GM23338 (cell line): ENCODE results near the gene ZBTB20. TPM values are rescaled to one million over a fixed set of nuclear protein-coding genes. Genes with fewer than 3 reads are reported as not detected.

Source experiments
- ATAC-seq: fragments of 200-7000 bp; cut with Tn5 transposase; 3 replicates; pipeline ENCODE4 v1.9.1; 2020
- DNase-seq: peaks from one replicate; pipeline ENCODE4 v3.0.0-alpha.2; 2015; ENCODE audit warnings: low spot score
- H2AFZ ChIP-seq: fragments of 200-600 bp; sonication (generic); 2 replicates; pipeline ENCODE4 v1.8.0; 2016; ENCODE audit warnings: antibody characterized with exemption, mild to moderate bottlenecking, moderate library complexity
- H3F3A ChIP-seq: fragments of 200-600 bp; sonication (generic); replicated peaks from 2 replicates; pipeline ENCODE4 v1.8.0; 2017; ENCODE audit warnings: antibody characterized with exemption, mixed run types, low read depth
- H3K27ac ChIP-seq: fragments of 200-600 bp; sonication (generic); 2 replicates; pipeline ENCODE4 v1.6.1; 2016; ENCODE audit warnings: low read depth
- H3K27me3 ChIP-seq: fragments of 200-600 bp; sonication (generic); 2 replicates; pipeline ENCODE4 v1.8.0; 2016; ENCODE audit warnings: mild to moderate bottlenecking, mixed run types, moderate library complexity; ENCODE audit not compliant: insufficient read depth
- H3K36me3 ChIP-seq: fragments of 200-600 bp; sonication (generic); 2 replicates; pipeline ENCODE4 v1.8.0; 2016; ENCODE audit warnings: mild to moderate bottlenecking; ENCODE audit not compliant: insufficient read depth
- H3K4me1 ChIP-seq: fragments of 200-600 bp; sonication (generic); 2 replicates; pipeline ENCODE4 v1.8.0; 2016; ENCODE audit warnings: mild to moderate bottlenecking, moderate library complexity; ENCODE audit not compliant: insufficient read depth
- H3K4me2 ChIP-seq: fragments of 200-600 bp; sonication (generic); 2 replicates; pipeline ENCODE4 v1.7.1; 2017; ENCODE audit warnings: mixed run types
- H3K4me3 ChIP-seq: fragments of 200-600 bp; sonication (generic); 2 replicates; pipeline ENCODE4 v1.6.1; 2016; ENCODE audit warnings: mixed run types
- H3K79me2 ChIP-seq: fragments of 200-600 bp; sonication (generic); replicated peaks from 2 replicates; pipeline ENCODE4 v1.8.0; 2017; ENCODE audit warnings: mild to moderate bottlenecking; ENCODE audit not compliant: insufficient read depth
- H3K9me2 ChIP-seq: fragments of 200-600 bp; sonication (generic); 2 replicates; pipeline ENCODE4 v1.8.0; 2017; ENCODE audit not compliant: insufficient read depth
- H4K20me1 ChIP-seq: fragments of 200-600 bp; sonication (generic); replicated peaks from 2 replicates; pipeline ENCODE4 v1.8.0; 2017; ENCODE audit warnings: mild to moderate bottlenecking; ENCODE audit not compliant: insufficient read depth
- H3K27ac Mint-ChIP-seq: 2 replicates; pipeline ENCODE4 v1.8.0; 2020; ENCODE audit warnings: inconsistent platforms, mild to moderate bottlenecking, moderate library complexity, mixed read lengths
- H3K27me3 Mint-ChIP-seq: 3 replicates; pipeline ENCODE4 v1.8.0; 2022; ENCODE audit warnings: low read depth, mild to moderate bottlenecking, moderate library complexity, mixed read lengths, inconsistent platforms; ENCODE audit not compliant: insufficient read depth, poor library complexity
- H3K36me3 Mint-ChIP-seq: 3 replicates; pipeline ENCODE4 v1.8.0; 2021; ENCODE audit warnings: low read depth, mild to moderate bottlenecking, inconsistent platforms, moderate library complexity, mixed read lengths
- H3K4me1 Mint-ChIP-seq: 3 replicates; pipeline ENCODE4 v1.8.0; 2020; ENCODE audit warnings: mild to moderate bottlenecking, inconsistent platforms, mixed read lengths
- H3K4me3 Mint-ChIP-seq: 3 replicates; pipeline ENCODE4 v1.8.0; 2021; ENCODE audit warnings: moderate library complexity, mild to moderate bottlenecking, inconsistent platforms, mixed read lengths
- H3K9me3 Mint-ChIP-seq: 3 replicates; pipeline ENCODE4 v1.8.0; 2020; ENCODE audit warnings: moderate library complexity, mild to moderate bottlenecking, inconsistent platforms, mixed read lengths
- CREB1 ChIP-seq: fragments of 250-450 bp; sonication (Bioruptor Pico); IDR thresholded peaks from 2 replicates; pipeline ENCODE4 v1.5.0; 2020; ENCODE audit warnings: low read depth, mild to moderate bottlenecking, moderate library complexity
- EZH2 ChIP-seq: fragments of 200-600 bp; sonication (generic); IDR thresholded peaks from one replicate; pipeline ENCODE4 v1.8.0; 2017; ENCODE audit warnings: antibody characterized with exemption, mild to moderate bottlenecking, low read depth; ENCODE audit not compliant: unreplicated experiment
- EZH2phosphoT487 ChIP-seq: fragments of 200-600 bp; sonication (generic); IDR thresholded peaks from one replicate; pipeline ENCODE4 v1.8.1; 2018; ENCODE audit warnings: antibody characterized with exemption; ENCODE audit not compliant: unreplicated experiment
- JUNB ChIP-seq: IDR thresholded peaks from one replicate; pipeline ENCODE4 v1.6.1; 2016; ENCODE audit warnings: antibody characterized with exemption; ENCODE audit not compliant: unreplicated experiment
- NANOG ChIP-seq: IDR thresholded peaks from 2 replicates; pipeline ENCODE4 v1.6.1; 2016; ENCODE audit warnings: antibody characterized with exemption, borderline replicate concordance
- POLR2AphosphoS5 ChIP-seq: IDR thresholded peaks from 2 replicates; pipeline ENCODE4 v1.6.1; 2016; ENCODE audit warnings: antibody characterized with exemption, low read depth
- STAT1 ChIP-seq: IDR thresholded peaks from one replicate; pipeline ENCODE4 v1.6.1; 2016; ENCODE audit warnings: antibody characterized with exemption; ENCODE audit not compliant: unreplicated experiment
- ZNF114 ChIP-seq: fragments of 250-450 bp; sonication (Bioruptor Pico); IDR thresholded peaks from 2 replicates; pipeline ENCODE4 v1.5.0; 2020; ENCODE audit warnings: mild to moderate bottlenecking, moderate library complexity
- ZNF331 ChIP-seq: fragments of 250-450 bp; sonication (Bioruptor Pico); IDR thresholded peaks from 2 replicates; pipeline ENCODE4 v1.5.0; 2020; ENCODE audit warnings: low read depth, mild to moderate bottlenecking, moderate library complexity
- polyA plus RNA-seq: library from polyadenylated mRNA; unstranded; fragments of >200 nt; fragmentation: Nextera tagmentation; extraction: Ambion mirVana; gene quantifications from 2 replicates; pipeline ENCODE4 v1.2.1, GENCODE V29; 2016
- total RNA-seq: library from RNA; depleted of rRNA; stranded (reverse); fragments of >200 nt; shearing (Covaris generic); gene quantifications from 2 replicates; pipeline ENCODE4 v1.2.3, GENCODE V29; 2014
- TF ChIP-seq, protein P1 (sequence below): IDR thresholded peaks from one replicate; pipeline ENCODE4 v1.6.1; 2018; ENCODE audit warnings: antibody characterized with exemption; ENCODE audit not compliant: unreplicated experiment
- TF ChIP-seq, protein P2 (sequence below): IDR thresholded peaks from 2 replicates; pipeline ENCODE4 v1.6.1; 2016; ENCODE audit warnings: antibody characterized with exemption
- TF ChIP-seq, protein P3 (sequence below): fragments of 250-450 bp; sonication (Bioruptor Pico); IDR thresholded peaks from 2 replicates; pipeline ENCODE4 v1.5.0; 2020; ENCODE audit warnings: mild to moderate bottlenecking, moderate library complexity
- TF ChIP-seq, protein P4 (sequence below), 2 experiments: fragments of 200-600 bp in 1 of 2; sonication (generic) in 1 of 2; conservative IDR thresholded peaks; 2 replicates each; pipeline versions ENCODE4 v1.5.1 to v1.6.1; 2016 to 2017; ENCODE audit warnings: antibody characterized with exemption in 2 of 2, low read depth in 2 of 2, mild to moderate bottlenecking in 2 of 2, moderate library complexity in 1 of 2

Gene ZBTB20
- total and polyA plus RNA-seq, 2 experiments from 2014 or later = 2.0 to 3.3 TPM

DNA sequence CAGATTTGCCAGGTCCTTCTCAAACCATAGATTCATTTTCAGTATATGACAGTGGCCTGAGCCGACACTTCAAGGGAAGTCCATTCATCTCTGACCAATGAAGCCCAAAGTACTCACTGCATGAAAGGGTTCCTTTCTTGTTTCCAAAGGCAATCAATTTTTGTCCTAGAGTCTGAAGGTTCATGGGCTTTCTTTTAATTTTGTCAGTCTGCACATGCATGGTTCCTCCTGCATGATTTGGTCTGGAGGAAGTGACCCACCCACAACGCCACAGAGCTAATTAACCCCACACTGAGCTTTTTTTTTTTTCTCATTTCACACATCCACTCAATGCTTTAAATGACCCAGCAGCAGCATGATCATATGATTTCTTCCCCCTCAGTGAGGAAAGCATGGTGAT lies 636.9 kb downstream of the ZBTB20 start:
- Mint-ChIP-seq H3K9me3 (no peaks in the 10 kb centered on the region), H3K27ac (no peak overlapping the region), H3K4me3 (no peak overlapping the region), H3K27me3 (no peaks in the 10 kb centered on the region), H3K4me1 (peaks cover 12% of the 10 kb centered on the region), H3K36me3 (no peaks in the 10 kb centered on the region)
- ATAC-seq = no peak
- Histone ChIP-seq H3K27me3 (no peaks in the 10 kb centered on the region), H3K27ac (no peak overlapping the region), H3K79me2 (no peaks in the 10 kb centered on the region), H3K36me3 (no peaks in the 10 kb centered on the region), H3F3A (no peaks in the 10 kb centered on the region), H3K4me2 (no peak overlapping the region), H3K9me2 (no peaks in the 10 kb centered on the region), H2AFZ (no peak overlapping the region), H3K4me3 (no peak overlapping the region), H3K4me1 (peaks cover 6% of the 10 kb centered on the region; the same call in 1 of the 2 replicates), H4K20me1 (no peaks in the 10 kb centered on the region)
- TF ChIP-seq, protein P1, sequence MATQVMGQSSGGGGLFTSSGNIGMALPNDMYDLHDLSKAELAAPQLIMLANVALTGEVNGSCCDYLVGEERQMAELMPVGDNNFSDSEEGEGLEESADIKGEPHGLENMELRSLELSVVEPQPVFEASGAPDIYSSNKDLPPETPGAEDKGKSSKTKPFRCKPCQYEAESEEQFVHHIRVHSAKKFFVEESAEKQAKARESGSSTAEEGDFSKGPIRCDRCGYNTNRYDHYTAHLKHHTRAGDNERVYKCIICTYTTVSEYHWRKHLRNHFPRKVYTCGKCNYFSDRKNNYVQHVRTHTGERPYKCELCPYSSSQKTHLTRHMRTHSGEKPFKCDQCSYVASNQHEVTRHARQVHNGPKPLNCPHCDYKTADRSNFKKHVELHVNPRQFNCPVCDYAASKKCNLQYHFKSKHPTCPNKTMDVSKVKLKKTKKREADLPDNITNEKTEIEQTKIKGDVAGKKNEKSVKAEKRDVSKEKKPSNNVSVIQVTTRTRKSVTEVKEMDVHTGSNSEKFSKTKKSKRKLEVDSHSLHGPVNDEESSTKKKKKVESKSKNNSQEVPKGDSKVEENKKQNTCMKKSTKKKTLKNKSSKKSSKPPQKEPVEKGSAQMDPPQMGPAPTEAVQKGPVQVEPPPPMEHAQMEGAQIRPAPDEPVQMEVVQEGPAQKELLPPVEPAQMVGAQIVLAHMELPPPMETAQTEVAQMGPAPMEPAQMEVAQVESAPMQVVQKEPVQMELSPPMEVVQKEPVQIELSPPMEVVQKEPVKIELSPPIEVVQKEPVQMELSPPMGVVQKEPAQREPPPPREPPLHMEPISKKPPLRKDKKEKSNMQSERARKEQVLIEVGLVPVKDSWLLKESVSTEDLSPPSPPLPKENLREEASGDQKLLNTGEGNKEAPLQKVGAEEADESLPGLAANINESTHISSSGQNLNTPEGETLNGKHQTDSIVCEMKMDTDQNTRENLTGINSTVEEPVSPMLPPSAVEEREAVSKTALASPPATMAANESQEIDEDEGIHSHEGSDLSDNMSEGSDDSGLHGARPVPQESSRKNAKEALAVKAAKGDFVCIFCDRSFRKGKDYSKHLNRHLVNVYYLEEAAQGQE = no peak
- TF ChIP-seq ZNF114 = no peak
- no peak for TF ChIP-seq EZH2
- TF ChIP-seq, protein P2, sequence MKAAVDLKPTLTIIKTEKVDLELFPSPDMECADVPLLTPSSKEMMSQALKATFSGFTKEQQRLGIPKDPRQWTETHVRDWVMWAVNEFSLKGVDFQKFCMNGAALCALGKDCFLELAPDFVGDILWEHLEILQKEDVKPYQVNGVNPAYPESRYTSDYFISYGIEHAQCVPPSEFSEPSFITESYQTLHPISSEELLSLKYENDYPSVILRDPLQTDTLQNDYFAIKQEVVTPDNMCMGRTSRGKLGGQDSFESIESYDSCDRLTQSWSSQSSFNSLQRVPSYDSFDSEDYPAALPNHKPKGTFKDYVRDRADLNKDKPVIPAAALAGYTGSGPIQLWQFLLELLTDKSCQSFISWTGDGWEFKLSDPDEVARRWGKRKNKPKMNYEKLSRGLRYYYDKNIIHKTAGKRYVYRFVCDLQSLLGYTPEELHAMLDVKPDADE = no peak
- no peak for TF ChIP-seq STAT1
- TF ChIP-seq EZH2phosphoT487 = no peak
- no peak for TF ChIP-seq NANOG
- no peak for TF ChIP-seq CREB1 (CRISPR knock-in tag)
- no peak for TF ChIP-seq POLR2AphosphoS5
- no peak for TF ChIP-seq ZNF331
- TF ChIP-seq, protein P3, sequence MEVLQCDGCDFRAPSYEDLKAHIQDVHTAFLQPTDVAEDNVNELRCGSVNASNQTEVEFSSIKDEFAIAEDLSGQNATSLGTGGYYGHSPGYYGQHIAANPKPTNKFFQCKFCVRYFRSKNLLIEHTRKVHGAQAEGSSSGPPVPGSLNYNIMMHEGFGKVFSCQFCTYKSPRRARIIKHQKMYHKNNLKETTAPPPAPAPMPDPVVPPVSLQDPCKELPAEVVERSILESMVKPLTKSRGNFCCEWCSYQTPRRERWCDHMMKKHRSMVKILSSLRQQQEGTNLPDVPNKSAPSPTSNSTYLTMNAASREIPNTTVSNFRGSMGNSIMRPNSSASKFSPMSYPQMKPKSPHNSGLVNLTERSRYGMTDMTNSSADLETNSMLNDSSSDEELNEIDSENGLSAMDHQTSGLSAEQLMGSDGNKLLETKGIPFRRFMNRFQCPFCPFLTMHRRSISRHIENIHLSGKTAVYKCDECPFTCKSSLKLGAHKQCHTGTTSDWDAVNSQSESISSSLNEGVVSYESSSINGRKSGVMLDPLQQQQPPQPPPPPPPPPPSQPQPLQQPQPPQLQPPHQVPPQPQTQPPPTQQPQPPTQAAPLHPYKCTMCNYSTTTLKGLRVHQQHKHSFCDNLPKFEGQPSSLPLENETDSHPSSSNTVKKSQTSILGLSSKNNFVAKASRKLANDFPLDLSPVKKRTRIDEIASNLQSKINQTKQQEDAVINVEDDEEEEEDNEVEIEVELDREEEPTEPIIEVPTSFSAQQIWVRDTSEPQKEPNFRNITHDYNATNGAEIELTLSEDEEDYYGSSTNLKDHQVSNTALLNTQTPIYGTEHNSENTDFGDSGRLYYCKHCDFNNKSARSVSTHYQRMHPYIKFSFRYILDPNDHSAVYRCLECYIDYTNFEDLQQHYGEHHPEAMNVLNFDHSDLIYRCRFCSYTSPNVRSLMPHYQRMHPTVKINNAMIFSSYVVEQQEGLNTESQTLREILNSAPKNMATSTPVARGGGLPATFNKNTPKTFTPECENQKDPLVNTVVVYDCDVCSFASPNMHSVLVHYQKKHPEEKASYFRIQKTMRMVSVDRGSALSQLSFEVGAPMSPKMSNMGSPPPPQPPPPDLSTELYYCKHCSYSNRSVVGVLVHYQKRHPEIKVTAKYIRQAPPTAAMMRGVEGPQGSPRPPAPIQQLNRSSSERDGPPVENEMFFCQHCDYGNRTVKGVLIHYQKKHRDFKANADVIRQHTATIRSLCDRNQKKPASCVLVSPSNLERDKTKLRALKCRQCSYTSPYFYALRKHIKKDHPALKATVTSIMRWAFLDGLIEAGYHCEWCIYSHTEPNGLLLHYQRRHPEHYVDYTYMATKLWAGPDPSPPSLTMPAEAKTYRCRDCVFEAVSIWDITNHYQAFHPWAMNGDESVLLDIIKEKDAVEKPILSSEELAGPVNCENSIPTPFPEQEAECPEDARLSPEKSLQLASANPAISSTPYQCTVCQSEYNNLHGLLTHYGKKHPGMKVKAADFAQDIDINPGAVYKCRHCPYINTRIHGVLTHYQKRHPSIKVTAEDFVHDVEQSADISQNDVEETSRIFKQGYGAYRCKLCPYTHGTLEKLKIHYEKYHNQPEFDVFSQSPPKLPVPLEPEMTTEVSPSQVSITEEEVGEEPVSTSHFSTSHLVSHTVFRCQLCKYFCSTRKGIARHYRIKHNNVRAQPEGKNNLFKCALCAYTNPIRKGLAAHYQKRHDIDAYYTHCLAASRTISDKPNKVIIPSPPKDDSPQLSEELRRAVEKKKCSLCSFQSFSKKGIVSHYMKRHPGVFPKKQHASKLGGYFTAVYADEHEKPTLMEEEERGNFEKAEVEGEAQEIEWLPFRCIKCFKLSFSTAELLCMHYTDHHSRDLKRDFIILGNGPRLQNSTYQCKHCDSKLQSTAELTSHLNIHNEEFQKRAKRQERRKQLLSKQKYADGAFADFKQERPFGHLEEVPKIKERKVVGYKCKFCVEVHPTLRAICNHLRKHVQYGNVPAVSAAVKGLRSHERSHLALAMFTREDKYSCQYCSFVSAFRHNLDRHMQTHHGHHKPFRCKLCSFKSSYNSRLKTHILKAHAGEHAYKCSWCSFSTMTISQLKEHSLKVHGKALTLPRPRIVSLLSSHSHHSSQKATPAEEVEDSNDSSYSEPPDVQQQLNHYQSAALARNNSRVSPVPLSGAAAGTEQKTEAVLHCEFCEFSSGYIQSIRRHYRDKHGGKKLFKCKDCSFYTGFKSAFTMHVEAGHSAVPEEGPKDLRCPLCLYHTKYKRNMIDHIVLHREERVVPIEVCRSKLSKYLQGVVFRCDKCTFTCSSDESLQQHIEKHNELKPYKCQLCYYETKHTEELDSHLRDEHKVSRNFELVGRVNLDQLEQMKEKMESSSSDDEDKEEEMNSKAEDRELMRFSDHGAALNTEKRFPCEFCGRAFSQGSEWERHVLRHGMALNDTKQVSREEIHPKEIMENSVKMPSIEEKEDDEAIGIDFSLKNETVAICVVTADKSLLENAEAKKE (CRISPR knock-in tag) = no peak
- no peak for TF ChIP-seq JUNB
- TF ChIP-seq, protein P4, sequence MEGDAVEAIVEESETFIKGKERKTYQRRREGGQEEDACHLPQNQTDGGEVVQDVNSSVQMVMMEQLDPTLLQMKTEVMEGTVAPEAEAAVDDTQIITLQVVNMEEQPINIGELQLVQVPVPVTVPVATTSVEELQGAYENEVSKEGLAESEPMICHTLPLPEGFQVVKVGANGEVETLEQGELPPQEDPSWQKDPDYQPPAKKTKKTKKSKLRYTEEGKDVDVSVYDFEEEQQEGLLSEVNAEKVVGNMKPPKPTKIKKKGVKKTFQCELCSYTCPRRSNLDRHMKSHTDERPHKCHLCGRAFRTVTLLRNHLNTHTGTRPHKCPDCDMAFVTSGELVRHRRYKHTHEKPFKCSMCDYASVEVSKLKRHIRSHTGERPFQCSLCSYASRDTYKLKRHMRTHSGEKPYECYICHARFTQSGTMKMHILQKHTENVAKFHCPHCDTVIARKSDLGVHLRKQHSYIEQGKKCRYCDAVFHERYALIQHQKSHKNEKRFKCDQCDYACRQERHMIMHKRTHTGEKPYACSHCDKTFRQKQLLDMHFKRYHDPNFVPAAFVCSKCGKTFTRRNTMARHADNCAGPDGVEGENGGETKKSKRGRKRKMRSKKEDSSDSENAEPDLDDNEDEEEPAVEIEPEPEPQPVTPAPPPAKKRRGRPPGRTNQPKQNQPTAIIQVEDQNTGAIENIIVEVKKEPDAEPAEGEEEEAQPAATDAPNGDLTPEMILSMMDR (conservative IDR thresholded peaks at IDR 0.05; ENCODE audit: low read depth in 2 of 2) = no peak
- no peak for DNase-seq
